HG02884 (cell line): ENCODE data around the gene LRTM1.

Source experiments
- ATAC-seq: cut with Tn5 transposase; IDR thresholded peaks from one replicate; pipeline ENCODE4 v1.9.1; 2021; ENCODE audit warnings: mild to moderate bottlenecking, moderate library complexity; ENCODE audit not compliant: unreplicated experiment

The LRTM1 gene

DNA sequence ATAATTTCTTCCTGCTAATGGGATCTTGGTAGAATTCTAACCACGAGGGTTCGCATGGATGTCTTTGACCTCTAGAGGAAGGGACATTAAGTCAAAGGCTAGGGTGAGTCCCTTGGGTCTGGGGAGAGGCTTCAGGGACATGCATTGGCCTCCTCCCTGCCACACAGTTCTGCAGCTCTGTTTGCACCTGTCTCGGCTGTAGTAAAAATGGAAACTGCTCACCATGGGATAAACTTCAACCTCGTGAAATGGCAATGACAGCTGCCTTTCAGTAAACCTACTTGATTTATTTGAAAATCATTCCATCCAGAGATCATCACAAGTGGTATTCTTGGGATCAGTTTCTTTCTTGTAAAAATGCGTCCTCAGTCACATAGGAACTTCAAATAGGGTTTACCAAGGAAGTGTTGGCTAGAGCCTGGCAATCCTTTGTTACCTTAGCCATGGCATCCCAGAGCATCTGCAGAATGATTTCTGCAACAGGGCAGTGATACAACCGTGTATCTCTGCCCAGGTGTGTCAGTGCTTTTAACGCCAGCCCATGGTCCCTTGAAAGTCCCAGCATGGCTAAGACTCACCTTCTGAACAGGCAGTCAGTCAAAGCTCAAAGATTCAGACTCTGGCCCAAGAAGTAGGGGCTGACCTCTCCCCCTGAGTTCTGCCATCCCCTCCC is 14.0 kb upstream of the LRTM1 start:
- ATAC-seq: no peak

DNA sequence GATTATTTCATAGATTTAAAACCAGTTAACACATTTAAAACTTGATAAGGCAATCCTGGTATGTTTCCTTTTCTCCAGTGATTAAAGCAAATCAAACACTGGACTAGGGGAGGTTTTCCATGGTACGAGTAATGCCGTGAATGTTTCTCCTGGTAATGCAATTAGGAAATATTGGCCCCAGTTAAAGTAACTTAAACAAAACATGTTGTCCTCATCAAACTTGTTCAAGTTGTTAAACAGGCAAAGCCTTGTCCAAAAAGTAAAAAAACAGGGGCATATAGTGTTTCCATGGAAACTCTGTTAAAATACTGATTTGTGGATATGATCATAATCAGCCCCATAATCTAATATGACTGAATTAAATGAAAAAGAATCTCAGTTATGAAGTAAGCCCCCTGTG is 13.1 kb upstream of the LRTM1 start:
- ATAC-seq: no peak

DNA sequence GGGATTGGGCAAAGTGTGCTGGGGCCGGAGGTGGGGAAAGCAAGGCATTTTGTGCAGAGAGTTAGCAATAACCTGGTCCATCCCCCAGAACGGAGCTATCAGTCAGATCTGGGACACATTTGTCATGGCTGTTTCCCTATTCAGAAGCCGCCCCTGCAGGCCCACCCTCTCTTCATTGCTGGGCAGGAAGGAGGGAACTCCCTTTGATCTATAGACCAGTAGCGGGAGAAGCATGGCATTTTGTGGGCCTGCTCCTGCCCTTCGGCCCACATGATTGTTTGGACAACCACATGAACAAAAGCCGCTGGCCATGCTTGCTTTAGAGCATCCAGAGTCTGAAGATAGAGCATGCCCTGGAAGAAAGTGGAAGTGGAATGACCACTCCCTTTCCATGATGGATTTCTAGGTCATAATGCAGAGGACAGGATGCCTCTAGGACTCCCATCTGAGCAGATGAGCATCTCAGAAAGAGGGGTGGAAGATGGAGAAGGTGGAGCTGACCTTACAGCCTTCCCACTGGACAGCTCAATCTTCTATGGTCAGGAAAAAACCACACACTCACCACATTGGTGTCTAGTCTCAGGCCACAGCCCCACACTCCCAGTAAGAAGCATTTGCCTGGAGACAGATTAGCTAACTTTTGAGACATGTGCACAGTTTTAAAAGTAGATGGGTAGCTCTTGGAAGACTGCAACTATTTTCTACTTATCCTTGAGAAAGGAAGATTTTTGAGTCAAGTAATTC is 11.9 kb upstream of the LRTM1 start:
- no peak for ATAC-seq

DNA sequence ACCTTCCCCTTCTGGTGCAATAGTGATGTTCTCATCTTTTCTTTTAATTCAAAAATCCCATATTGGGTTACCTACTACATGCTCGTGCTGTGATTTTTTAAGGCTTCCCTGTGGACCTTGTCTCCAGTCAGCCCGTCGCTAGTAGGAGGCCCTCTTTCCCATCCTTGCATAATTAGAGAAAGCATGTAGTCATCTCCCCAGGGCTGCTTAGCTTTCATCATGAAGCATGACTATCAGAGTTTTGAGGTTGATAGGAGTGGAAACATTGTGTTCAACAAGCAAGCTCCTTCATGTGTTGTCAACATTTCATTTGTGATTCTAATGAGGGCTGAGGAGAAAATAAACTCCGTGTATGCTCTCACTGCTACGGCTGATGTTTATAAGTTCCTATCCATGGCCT is 8.7 kb upstream of the LRTM1 start:
- no peak for ATAC-seq

DNA sequence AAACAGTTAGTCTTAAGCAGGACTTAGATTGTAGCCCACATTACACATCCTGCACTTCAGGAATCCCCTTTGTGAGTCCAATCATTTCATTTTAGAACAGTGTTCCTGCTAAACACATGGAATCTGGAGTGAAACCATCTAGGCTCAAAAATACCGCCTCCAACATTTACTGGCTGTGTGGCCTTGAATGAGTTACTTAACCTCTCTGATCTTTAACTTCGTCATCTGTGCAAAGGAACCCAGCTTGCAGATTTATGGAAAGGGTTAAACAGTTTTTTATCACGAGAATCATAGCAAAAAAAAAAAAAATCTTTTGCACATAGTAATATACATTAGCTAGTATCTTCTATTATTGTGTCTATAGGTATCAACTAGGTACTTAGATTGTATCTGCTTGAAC is 8.0 kb upstream of the LRTM1 start:
- ATAC-seq: no peak

DNA sequence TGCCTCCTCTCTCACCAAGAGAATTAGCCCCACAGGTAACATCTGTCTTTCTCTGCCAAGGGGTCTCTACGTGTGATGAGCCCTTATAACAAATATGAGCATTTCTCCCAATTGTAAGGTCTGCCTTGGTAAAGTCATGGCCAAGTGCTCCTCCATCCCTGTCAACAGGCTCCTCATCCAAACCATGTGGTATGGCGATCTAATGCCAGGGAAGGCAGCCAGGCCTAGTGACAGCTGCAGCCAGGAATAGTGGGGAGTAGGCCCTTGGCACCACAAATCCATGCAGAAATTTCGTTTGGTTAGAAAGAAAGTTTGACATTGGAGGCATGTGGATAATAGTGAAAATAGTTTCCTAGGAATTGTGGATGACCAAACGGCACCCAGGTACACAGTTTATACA is 4.7 kb upstream of the LRTM1 start:
- no peak for ATAC-seq

DNA sequence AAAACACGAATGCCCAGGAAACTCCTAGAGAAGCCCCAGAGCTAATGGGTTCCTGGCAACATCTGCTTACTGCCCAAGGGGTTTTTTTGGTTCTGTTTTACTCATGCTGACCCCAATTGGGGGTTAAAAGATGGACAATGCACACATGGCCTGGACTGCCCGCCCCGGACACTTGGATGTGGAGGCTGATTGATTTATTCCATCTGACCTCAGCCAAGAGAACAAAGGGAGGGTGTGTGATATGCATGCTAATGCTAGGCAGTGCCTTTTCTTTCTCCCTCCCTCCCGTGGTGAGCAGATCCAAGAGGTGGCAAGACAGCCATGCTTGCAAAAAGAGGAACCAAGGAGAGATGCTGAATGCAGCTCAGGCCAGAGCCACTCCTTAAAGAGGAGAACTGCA is 3.3 kb upstream of the LRTM1 start:
- ATAC-seq: no peak

DNA sequence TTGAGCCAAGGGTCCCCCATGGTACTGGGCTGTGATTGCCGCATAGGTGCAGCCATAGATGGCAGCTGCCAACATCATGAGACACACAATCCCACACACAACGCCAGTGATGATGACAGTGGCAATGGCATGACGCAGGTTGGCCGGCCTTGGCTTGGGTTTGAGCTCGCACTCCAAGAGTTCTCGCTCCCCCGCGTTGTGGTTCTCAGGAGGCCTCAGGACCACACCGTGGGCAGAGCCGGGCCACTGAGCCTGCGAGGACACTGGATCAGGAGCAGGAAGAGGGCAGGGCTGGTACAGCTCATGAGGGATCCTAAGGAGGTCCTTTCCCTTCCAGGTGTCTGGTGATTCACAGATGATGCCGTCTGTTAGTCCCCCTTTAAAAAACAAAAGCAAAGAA is 9.3 kb downstream of the LRTM1 start:
- ATAC-seq: no peak

DNA sequence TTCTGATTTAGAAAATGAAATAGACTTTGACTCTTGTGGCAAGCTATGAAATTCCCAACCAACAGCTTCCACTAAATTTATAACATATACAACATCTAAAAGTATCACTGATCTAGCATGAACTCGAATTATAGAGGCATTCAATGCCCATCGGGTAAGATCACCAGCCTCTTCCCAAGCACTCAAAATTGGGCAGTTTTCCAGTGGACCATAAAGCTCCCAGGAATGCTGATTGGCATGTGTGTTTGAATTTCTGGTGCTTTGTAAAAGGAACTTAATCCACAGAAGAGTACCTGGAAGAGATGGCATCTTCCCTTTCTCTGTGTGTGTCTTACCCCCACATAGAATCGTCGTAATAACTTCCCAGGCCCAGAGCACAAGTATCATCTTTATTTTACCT is 10.0 kb downstream of the LRTM1 start:
- ATAC-seq: no peak

DNA sequence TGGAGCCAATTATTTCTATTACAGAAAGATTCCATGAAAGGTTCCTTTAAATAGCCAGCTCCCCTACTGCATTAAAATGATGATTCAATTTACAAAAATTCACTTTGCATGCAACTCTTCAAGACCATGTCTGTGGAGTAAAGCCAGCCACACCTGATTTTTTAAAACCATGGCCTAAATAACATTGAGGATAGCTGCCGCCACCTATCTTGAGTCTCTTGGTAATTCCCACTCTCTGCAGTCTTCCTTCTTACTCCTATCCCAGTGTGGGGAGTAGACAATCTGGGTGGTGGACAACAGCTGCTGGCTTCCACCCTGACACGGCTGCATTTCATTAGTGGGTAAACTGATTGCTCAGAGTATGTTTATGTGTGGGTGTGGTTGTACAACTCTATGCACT is 10.7 kb downstream of the LRTM1 start:
- ATAC-seq: no peak

DNA sequence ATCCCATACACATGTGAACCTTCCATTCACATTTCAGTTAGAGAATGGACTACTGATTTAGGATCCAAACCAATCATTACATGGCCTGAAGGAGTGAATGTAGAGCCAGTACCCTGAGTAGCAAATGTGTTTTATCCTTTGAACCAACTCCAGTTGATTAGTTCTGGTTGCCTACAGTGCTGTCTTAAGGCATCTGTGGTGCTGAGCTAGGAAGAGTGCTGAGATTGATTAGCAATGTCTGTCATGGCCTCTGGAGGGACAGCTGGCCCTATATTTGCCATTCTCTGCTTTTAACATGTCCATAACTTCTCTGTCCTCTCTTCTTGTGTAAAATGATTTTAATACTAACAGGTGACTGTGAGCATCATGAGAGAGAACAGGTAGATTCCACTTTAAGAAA is 11.1 kb downstream of the LRTM1 start:
- ATAC-seq: no peak

DNA sequence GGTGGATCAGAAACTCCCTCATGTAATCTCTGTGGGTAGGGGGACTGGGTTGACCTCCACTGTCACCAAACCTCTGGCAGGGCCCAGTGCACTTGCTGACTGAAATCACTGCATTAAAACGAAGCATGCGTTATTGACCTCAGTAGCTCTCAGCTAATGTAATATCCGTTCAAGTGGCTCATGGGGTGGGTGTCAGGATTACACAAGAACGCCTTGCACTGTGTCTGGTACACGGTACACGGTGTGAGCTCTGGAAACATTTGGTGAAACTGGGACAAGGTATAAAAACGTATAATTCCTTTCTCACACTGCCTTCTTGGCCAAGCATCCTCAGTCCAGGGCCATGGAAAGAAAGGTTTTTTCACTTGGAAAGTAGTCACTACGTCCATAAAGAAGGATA is 11.9 kb downstream of the LRTM1 start:
- ATAC-seq: no peak

DNA sequence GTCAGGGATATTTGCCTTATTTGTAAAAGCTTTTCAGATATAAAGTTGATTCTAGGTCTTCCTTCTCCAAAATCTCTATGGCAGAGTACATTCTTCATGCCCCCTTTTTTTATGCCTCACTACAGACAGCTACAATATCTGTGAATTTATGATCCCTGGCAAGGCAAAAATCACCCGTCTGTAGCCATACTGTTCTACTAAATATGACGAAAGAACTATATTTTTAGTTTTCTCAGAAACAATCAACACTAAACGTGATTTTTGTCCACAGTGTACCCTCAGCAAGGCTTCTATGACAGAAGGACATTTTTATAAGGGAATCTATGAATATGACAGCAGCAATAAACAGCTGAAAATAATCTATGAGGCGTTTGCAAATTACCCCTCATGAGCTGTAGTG is 12.7 kb downstream of the LRTM1 start:
- ATAC-seq: no peak

DNA sequence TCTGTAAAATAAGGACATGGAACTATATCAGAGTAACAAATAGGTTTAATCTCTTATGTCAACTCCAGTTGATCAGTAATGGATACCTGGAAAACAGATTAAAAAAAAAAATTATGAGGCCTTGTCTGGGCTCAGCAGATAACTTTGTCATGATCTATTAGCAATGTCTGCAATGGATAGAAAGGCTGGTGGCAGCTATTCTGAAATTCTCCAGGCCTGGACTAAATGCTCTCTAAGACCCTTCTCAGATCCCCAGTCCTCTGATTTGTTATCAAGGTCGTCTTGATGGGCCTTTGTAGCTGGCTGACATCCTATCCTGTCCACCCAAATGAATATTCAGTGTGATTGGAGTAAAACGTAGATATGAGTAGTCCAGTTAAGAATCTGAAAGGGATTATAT is 13.7 kb downstream of the LRTM1 start:
- ATAC-seq: no peak

DNA sequence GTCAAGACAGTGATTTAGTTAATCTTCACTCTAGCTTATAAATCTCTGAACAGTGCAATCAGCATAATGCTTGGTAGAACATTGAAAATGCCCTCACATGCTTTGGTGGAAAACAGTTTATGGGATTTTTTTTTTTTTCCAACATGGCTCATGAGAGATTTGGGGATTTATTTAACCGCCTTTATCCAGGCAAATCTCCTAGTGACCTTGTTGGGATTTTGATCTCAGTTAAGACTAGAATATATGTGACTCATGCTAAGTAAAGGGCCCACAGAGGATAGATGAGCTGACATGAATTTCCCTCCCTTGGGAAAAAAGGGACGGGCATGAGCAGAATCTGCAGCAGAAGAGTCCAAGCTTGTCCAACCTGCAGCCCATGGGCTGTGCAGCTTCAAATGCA is 18.7 kb downstream of the LRTM1 start:
- no peak for ATAC-seq

DNA sequence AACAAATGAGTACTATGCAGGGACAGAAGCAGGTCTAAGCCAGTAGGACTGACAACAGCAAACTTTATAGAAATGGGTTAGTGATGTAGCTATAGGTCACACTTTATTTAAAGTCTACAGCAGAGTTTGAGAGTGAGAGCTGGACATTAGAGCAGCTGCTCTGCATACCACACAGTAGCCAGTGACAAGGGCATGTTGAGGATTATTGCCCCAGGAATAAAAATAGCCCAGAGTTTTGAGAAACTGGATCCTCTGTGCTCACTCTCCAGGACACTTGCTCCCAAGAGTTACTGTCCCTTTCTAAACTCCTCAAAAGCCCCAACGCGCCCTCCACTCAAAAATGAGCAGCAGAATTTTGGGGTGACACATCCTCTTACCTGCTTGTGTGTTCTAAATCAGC is 21.1 kb downstream of the LRTM1 start:
- ATAC-seq: no peak

DNA sequence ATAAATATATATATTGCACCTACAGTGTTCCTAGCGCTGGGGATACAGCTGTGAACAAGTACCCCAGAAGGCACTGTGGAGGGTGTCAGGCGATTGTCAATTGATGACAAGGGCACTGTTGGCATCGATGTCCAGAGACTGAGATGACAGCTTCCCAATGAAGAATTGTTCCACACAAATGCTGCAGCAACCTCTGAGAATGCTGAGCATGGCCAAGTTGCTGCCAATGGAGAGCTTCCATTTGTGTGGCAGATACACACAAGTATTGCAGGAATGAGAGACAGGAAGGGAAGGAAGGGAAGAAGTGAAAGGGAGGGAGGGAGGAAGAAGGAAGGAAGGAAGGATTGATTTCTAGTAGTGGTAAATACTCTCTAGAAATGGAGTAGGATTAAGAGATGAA is 21.9 kb downstream of the LRTM1 start:
- ATAC-seq: no peak

DNA sequence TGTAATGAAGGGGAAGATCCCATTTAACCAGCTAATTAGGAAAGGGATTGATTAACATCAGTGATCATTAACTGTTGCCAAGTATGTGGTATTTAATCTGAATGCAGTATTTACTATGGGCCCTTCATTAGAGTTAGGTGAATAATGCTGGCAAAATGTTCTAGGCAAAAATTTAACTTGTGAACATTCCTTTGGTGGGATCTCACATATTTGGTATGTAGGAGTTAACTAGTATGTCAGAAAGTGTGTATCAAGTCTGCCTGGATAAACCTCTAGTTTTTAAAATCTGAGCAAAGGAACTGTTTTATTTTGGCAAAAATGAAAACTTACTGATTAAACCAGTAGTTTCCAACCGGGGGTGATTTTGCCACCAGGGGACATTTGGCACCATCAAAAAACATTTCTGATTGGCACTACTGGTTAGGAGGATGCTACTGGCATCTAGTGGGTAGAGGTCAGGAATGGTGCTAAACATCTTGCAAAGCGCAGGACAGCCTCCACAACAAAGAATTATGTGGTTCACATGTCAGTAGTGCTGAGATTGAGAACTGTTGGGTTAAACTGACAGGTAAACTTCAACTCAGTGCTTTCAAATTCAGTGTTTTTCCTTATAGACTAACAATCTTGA is 22.5 kb downstream of the LRTM1 start:
- no peak for ATAC-seq

DNA sequence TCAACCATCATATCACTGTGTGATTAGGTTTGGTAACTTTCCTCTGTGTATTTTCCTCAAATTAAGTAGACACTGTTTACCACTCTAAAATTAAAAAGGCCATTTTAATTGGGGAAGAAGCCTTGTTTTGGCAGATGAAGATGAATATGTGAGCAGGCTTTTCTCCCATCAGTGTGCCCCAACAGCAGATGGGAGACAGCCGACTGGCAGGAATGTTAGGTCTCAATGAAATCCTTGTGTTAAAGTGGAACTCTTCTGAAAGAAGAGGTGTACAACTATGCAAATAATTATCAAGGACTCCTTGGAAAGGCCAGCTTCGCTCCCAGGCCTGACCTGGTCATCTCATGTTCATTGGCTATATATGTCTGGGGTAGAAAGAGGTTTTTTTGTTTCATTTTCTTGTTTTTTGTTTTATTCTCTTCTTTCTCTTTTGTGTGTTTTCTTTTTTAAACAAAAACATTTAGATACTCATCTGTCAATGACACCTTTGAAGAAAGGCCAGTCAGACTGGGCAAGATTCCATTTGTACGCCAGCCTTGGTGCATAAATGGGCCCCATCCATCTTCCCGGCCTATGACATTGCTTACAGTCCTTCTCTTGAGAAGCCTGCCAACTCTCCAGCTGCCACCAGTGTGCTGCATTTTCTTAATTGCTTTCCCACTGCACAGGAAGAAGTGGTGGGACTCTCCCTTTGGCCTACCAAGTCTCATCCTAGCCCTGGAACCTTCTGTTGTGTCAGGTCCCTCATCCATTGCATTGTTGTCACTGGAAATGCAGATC is 25.8 kb downstream of the LRTM1 start:
- no peak for ATAC-seq

DNA sequence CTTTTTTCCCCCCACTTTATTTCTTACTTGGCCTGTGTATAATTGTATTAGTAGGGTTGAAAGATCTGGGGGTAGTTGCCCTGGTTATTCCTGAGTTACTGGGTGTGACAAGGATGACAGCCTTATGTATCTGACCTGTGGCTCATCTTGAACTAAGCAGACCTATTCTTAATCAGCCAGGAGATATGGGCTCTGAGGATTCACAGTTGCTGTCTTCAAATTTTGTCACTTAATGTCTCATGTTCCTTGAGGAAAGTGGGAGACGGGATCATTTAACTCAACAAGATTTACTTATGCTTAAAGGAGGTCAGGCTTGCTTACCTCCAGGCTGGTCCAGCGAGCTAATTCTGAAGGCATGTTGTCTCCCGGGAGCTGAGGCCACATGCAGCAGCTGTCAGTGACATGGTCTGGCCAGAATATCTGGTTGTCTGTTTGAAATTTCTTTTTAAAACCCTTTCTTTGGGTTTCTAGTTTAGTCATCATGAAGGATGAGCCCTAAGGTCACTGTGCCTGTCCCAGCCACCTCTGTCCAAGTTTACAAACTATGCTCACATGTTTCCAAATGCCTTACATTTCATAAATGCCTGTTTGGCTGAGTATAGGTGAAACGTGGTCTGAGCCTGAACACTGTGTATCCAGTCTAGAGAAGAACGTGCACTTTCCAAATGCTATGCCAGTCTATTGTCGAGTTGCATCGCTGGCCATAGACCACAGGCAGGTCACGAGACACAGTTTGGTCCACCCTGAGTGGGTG is 26.8 kb downstream of the LRTM1 start:
- ATAC-seq: no peak

DNA sequence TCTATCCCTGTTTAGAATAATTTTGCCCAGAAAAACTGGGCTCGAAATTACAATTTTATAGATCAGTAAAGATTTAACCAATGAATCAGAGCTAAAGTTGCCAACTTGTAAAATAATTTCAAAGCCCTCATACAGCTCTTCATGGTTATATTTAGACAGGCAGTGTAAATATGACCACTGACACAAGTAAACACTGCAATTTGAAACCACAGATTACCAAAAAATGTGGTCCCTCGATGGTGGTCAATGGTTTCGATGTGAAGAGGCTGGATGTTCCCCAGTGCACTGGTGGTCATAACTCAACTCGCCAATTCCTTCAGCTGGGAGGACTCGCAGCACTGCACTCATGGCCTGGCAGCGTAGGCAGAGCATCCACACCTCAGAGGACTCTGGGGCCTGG is 28.6 kb downstream of the LRTM1 start:
- no peak for ATAC-seq
